Measurements from ENCODE around the gene CFAP74.

Gene CFAP74

DNA sequence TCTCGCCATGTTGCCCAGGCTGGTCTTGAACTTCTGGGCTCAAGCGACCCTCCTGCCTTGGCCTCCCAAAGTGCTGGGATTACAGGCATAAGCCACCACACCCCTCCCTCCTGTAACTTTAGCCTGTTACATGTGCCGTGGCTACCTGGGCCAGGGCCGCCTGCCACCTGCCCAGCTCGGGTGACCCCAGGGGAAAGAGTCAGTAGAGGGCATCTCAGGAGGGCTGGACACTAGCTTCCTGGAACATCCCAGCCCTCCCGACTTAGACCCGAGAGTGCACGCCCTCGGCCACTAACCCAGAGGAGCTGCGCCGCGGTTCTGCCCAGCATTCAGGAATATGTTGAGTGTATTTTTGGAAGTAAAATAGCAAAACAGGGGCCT, 44.1 kb downstream of the CFAP74 start:
- Histone ChIP-seq H4K91ac (ENCODE audit: low read depth, low read length) (no peak overlapping the region), H3K4me1 (ENCODE audit: control insufficient read depth in 1 of 2, insufficient read depth in 2 of 2, low read length in 2 of 2) (peaks cover 0 to 2% of the 10 kb centered on the region in 2 experiments), H2BK120ac (ENCODE audit: insufficient read depth, low read length, poor library complexity) (no peak overlapping the region), H3K4me3 (ENCODE audit: low read depth, low read length) (no peak overlapping the region), H2BK5ac (ENCODE audit: low read depth, low read length, poor library complexity) (no peak overlapping the region), H2AFZ (ENCODE audit: insufficient read depth, low read length, poor library complexity) (no peak overlapping the region), H3K27ac (ENCODE audit: low read depth, low read length) (no peak overlapping the region), H3K79me2 (ENCODE audit: control insufficient read depth, insufficient read depth, low read length, poor library complexity) (no peaks in the 10 kb centered on the region), H4K12ac (ENCODE audit: low read depth, low read length) (no peak overlapping the region), H2AK5ac (ENCODE audit: low read length) (no peak overlapping the region), H3K23ac (ENCODE audit: low read length) (no peak overlapping the region), H3K9me3 (ENCODE audit: insufficient read depth, low read depth, low read length) (peaks cover 2% of the 10 kb centered on the region), H3K9ac (ENCODE audit: low read length) (no peak overlapping the region), H3K4ac (ENCODE audit: low read depth, low read length) (no peak overlapping the region), H3K4me2 (ENCODE audit: low read length) (no peak overlapping the region), H4K8ac (ENCODE audit: low read depth, low read length) (no peak overlapping the region), H3K14ac (ENCODE audit: low read length) (no peak overlapping the region), H3K27me3 (ENCODE audit: insufficient read depth, low read length) (no peaks in the 10 kb centered on the region), H3K18ac (ENCODE audit: low read length) (no peak overlapping the region), H2BK12ac (ENCODE audit: low read length) (no peak overlapping the region), H3K79me1 (ENCODE audit: low read length) (no peaks in the 10 kb centered on the region), H3K36me3 (ENCODE audit: control insufficient read depth in 1 of 2, insufficient read depth in 2 of 2, low read length in 2 of 2) (no peaks in the 10 kb centered on the region)
- no CpG with 5 or more reads among the region's 12 CpGs for WGBS (ENCODE audit: extremely low coverage, insufficient coverage, insufficient read length)
- DNase-seq = no peak

DNA sequence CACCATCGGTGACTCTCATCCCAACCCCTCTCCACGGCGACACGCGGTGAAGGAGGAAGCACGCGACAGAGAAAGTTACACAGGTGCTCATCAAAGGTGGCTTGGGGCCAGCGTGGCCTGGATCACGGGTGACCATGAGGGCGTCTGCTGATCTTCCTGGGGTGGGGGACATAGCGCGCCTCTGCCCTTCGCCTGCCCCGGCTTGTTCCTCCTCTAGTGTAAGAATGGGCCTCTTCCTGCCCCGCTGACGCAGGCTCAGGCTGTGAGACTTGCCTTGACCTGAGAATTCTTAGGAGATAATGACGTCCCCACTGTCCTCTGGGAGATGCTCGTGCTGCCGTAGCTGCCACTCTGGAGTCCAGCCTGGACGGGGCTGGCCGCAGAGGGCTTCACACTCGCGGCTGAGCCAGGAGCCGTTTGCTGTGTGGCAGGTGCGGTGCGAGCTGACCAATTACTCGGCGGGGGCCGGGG, 45.5 kb downstream of the CFAP74 start:
- H3K9ac ChIP-seq (ENCODE audit: low read length) = no peak overlapping the region
- H3K23ac ChIP-seq (ENCODE audit: low read length) = no peak overlapping the region
- no peak overlapping the region for H2BK12ac ChIP-seq (ENCODE audit: low read length)
- no peak overlapping the region for H3K4me3 ChIP-seq (ENCODE audit: low read depth, low read length)
- no peaks in the 10 kb centered on the region for H3K36me3 ChIP-seq (ENCODE audit: control insufficient read depth in 1 of 2, insufficient read depth in 2 of 2, low read length in 2 of 2)
- no peak overlapping the region for H3K14ac ChIP-seq (ENCODE audit: low read length)
- WGBS (ENCODE audit: extremely low coverage, insufficient coverage, insufficient read length) = no CpG with 5 or more reads among the region's 29 CpGs
- H2BK120ac ChIP-seq (ENCODE audit: insufficient read depth, low read length, poor library complexity) = no peak overlapping the region
- H3K27ac ChIP-seq (ENCODE audit: low read depth, low read length) = no peak overlapping the region
- peaks cover 2% of the 10 kb centered on the region for H3K9me3 ChIP-seq (ENCODE audit: insufficient read depth, low read depth, low read length)
- no peaks in the 10 kb centered on the region for H3K79me2 ChIP-seq (ENCODE audit: control insufficient read depth, insufficient read depth, low read length, poor library complexity)
- H2AK5ac ChIP-seq (ENCODE audit: low read length) = no peak overlapping the region
- peaks cover 0 to 2% of the 10 kb centered on the region in 2 experiments for H3K4me1 ChIP-seq (ENCODE audit: control insufficient read depth in 1 of 2, insufficient read depth in 2 of 2, low read length in 2 of 2)
- no peak overlapping the region for H3K18ac ChIP-seq (ENCODE audit: low read length)
- no peak overlapping the region for H3K4ac ChIP-seq (ENCODE audit: low read depth, low read length)
- no peak for DNase-seq
- H4K12ac ChIP-seq (ENCODE audit: low read depth, low read length) = no peak overlapping the region
- H4K8ac ChIP-seq (ENCODE audit: low read depth, low read length) = no peak overlapping the region
- no peak overlapping the region for H2BK5ac ChIP-seq (ENCODE audit: low read depth, low read length, poor library complexity)
- H3K79me1 ChIP-seq (ENCODE audit: low read length) = no peaks in the 10 kb centered on the region
- no peak overlapping the region for H3K4me2 ChIP-seq (ENCODE audit: low read length)
- no peaks in the 10 kb centered on the region for H3K27me3 ChIP-seq (ENCODE audit: insufficient read depth, low read length)
- no peak overlapping the region for H4K91ac ChIP-seq (ENCODE audit: low read depth, low read length)
- no peak overlapping the region for H2AFZ ChIP-seq (ENCODE audit: insufficient read depth, low read length, poor library complexity)

DNA sequence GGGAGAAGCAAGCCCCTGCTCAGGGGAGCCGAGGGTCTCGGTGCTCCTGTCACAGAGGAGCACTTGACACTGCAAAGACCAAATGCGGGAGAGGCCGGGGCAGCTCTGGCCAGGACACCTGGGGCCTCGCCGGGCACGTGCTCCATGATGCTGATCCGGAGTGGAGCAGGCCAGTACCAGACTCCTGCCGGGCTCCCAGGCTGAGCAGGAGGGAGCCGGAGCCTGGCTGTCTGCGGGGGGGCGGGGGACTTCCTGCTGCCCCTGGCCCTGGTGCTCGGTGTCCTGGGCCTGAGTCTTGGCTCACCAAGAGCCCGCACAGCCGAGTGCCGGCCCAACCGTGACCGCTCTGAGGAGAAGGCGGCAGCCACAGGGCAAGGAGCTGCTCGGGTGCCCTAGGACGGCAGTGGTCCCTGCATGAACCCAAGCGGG, 46.0 kb downstream of the CFAP74 start:
- Histone ChIP-seq H3K4ac (ENCODE audit: low read depth, low read length) (no peak overlapping the region), H2AK5ac (ENCODE audit: low read length) (no peak overlapping the region), H3K36me3 (ENCODE audit: control insufficient read depth in 1 of 2, insufficient read depth in 2 of 2, low read length in 2 of 2) (no peaks in the 10 kb centered on the region), H4K91ac (ENCODE audit: low read depth, low read length) (no peak overlapping the region), H2BK12ac (ENCODE audit: low read length) (no peak overlapping the region), H3K4me3 (ENCODE audit: low read depth, low read length) (no peak overlapping the region), H2BK5ac (ENCODE audit: low read depth, low read length, poor library complexity) (no peak overlapping the region), H3K18ac (ENCODE audit: low read length) (no peak overlapping the region), H3K27me3 (ENCODE audit: insufficient read depth, low read length) (no peaks in the 10 kb centered on the region), H3K9me3 (ENCODE audit: insufficient read depth, low read depth, low read length) (peaks cover 2% of the 10 kb centered on the region), H3K79me2 (ENCODE audit: control insufficient read depth, insufficient read depth, low read length, poor library complexity) (no peaks in the 10 kb centered on the region), H2AFZ (ENCODE audit: insufficient read depth, low read length, poor library complexity) (no peak overlapping the region), H4K12ac (ENCODE audit: low read depth, low read length) (no peak overlapping the region), H3K79me1 (ENCODE audit: low read length) (no peaks in the 10 kb centered on the region), H3K27ac (ENCODE audit: low read depth, low read length) (no peak overlapping the region), H4K8ac (ENCODE audit: low read depth, low read length) (no peak overlapping the region), H2BK120ac (ENCODE audit: insufficient read depth, low read length, poor library complexity) (no peak overlapping the region), H3K23ac (ENCODE audit: low read length) (no peak overlapping the region), H3K4me1 (ENCODE audit: control insufficient read depth in 1 of 2, insufficient read depth in 2 of 2, low read length in 2 of 2) (peaks cover 0 to 2% of the 10 kb centered on the region in 2 experiments), H3K14ac (ENCODE audit: low read length) (no peak overlapping the region), H3K9ac (ENCODE audit: low read length) (no peak overlapping the region), H3K4me2 (ENCODE audit: low read length) (no peak overlapping the region)
- WGBS (ENCODE audit: extremely low coverage, insufficient coverage, insufficient read length) = no CpG with 5 or more reads among the region's 22 CpGs
- DNase-seq = no peak

DNA sequence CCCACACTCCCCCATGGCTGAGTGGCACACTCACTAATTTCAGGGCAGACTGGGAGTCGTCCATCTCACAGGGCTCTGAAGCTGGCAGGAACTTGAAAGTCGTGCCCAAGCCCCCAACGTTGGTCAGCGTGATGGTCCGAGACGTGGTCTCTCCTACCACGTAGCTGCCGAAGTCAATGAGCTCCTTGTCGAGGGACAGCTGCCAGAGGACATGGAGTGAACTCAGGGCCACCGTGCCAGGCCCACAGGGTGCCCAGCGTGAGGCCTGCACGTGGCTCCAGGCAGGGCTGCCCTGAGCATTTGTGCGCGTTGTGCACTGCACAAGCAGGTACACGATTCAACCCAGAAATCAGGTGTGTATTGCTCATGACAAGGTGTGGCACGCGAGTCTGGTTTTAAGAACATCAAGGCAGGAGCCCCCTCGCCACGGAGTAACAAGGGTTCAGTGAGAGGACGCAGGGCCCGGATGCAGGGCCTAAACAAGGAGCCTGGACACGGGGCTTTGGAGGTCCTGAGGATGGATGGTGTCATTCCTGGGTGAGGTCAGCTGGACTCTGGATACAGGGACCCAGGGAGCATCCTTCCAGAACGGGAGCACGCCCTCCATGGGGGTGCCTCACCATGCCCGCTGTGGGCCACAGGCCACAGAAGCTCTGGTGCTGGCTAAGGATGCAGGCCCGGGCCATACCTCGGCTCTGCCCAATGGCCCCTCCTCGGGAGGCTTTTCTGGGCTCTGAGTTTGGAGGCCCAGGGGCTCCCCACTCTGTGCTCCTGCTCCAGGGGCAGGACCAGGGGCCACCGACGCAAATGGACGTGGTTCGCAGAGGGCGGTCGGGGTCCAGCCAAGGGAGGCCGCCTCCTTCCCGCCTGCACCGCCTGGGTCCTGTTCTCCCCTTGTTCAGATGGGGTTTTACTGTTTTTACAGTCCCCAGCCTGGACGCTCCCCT, 46.7 kb downstream of the CFAP74 start:
- no peak overlapping the region for H3K18ac ChIP-seq (ENCODE audit: low read length)
- no peak overlapping the region for H2AK5ac ChIP-seq (ENCODE audit: low read length)
- H2AFZ ChIP-seq (ENCODE audit: insufficient read depth, low read length, poor library complexity) = no peak overlapping the region
- H3K27ac ChIP-seq (ENCODE audit: low read depth, low read length) = no peak overlapping the region
- H3K36me3 ChIP-seq (ENCODE audit: control insufficient read depth in 1 of 2, insufficient read depth in 2 of 2, low read length in 2 of 2) = no peaks in the 10 kb centered on the region
- peaks cover 0 to 2% of the 10 kb centered on the region in 2 experiments for H3K4me1 ChIP-seq (ENCODE audit: control insufficient read depth in 1 of 2, insufficient read depth in 2 of 2, low read length in 2 of 2)
- peak overlapping the region; percentile 42 for H3K4me3 ChIP-seq (ENCODE audit: low read depth, low read length)
- H2BK12ac ChIP-seq (ENCODE audit: low read length) = no peak overlapping the region
- no peak overlapping the region for H4K12ac ChIP-seq (ENCODE audit: low read depth, low read length)
- H3K27me3 ChIP-seq (ENCODE audit: insufficient read depth, low read length) = no peaks in the 10 kb centered on the region
- H4K91ac ChIP-seq (ENCODE audit: low read depth, low read length) = no peak overlapping the region
- no peak overlapping the region for H2BK5ac ChIP-seq (ENCODE audit: low read depth, low read length, poor library complexity)
- no peak overlapping the region for H4K8ac ChIP-seq (ENCODE audit: low read depth, low read length)
- H3K9ac ChIP-seq (ENCODE audit: low read length) = no peak overlapping the region
- H3K9me3 ChIP-seq (ENCODE audit: insufficient read depth, low read depth, low read length) = peaks cover 2% of the 10 kb centered on the region
- H2BK120ac ChIP-seq (ENCODE audit: insufficient read depth, low read length, poor library complexity) = no peak overlapping the region
- no peak overlapping the region for H3K14ac ChIP-seq (ENCODE audit: low read length)
- H3K79me1 ChIP-seq (ENCODE audit: low read length) = no peaks in the 10 kb centered on the region
- H3K23ac ChIP-seq (ENCODE audit: low read length) = no peak overlapping the region
- no peaks in the 10 kb centered on the region for H3K79me2 ChIP-seq (ENCODE audit: control insufficient read depth, insufficient read depth, low read length, poor library complexity)
- no CpG with 5 or more reads among the region's 38 CpGs for WGBS (ENCODE audit: extremely low coverage, insufficient coverage, insufficient read length)
- H3K4ac ChIP-seq (ENCODE audit: low read depth, low read length) = no peak overlapping the region
- DNase-seq = no peak
- H3K4me2 ChIP-seq (ENCODE audit: low read length) = no peak overlapping the region

Data from trophoblast cell (in vitro differentiated cells and primary cell).